Amniotic stem cell (primary cell): ENCODE measurements around the gene MAML1.
A peak's percentile ranks its signal among the peaks of the same experiment; 100 is the strongest.
"Not testable (repeated sequence)": the region's sequence is repeated elsewhere in the genome, so short reads cannot be mapped to it uniquely, and the experiment has no call there.

Experiments used
- DNase-seq: peaks from one replicate; lab custom pipeline; 2025; lab: John Stamatoyannopoulos, UW

The MAML1 gene

DNA sequence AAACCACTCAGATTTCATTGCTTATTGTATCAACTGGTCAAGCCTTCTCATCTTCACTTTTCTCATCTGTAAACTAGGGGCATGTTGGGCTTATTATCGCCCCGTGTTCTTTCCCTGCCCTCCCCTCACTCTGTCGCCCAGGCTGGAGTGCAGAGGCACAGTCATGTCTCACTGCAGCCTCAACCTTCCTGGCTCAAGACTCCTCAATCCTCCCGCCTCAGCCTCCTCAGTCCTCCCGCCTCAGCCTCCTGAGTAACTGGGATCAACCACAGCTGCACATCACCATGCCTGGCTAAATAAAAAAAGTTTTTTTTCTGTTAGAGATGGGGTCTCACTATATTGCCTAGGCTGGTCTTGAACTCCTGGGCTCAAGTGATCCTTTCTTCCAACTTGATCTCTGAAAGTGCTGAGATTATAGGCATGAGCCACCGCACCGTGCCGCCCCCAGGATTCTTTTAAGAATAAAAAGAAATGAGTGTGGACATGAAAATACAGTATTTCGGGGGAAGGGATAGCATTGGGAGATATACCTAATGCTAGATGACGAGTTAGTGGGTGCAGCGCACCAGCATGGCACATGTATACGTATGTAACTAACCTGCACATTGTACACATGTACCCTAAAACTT is 2.0 kb downstream of the MAML1 start:
- DNase-seq, result no peak

DNA sequence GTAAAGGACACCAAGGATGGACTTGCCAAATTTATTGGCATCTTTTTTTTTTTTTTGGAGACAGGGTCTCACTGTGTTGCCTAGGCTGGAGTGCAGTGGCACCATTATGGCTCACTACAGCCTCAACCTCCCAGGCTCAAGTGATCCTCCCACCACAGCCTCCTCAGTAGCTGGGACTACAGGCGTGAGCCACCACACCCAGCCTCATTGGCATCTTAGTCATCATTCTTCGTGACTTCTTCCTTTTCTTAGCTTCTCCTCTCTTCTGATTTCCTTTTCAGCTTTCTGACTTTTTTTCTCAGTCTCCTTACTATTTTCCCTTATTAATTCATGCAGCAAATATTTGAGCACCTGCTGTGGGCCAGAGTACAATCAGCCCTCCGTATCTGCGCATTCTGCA is 6.1 kb downstream of the MAML1 start:
- DNase-seq, result no peak

DNA sequence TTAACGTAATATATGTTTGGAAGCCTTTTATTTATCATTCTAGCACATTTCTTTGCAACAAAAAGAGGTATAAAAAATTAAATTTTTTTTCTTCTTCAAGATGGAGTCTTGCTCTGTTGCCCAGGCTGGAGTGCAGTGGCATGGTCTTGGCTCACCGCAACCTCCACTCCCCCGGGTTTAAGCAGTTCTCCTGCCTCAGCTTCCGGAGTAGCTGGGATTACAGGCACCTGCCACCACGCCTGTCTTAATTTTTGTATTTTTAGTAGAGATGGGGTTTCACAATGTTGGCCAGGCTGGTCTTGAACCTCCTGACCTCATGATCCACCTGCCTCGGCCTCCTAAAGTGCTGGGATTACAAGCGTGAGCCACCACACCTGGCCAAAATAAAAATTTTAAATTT is 11.5 kb downstream of the MAML1 start:
- not testable (repeated sequence) for DNase-seq

DNA sequence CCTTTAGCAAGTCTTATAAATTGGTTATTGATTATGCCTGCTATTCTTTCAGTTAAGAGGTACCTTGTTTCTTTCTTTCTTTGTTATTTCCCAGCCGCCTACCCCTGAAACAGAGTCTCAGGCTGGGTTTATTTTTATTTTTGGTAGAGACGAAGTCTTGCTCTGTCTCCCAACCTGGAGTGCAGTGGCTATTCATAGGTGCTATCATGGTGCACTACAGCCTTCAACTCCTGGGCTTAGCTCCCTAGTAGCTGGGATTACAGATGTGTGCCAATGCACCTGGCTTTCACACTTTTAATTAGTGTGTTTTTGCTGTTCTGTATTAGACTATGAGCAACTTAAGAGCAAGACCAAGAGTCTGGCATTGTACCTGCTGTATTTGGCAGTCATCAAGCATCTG is 14.2 kb downstream of the MAML1 start:
- DNase-seq, result no peak

DNA sequence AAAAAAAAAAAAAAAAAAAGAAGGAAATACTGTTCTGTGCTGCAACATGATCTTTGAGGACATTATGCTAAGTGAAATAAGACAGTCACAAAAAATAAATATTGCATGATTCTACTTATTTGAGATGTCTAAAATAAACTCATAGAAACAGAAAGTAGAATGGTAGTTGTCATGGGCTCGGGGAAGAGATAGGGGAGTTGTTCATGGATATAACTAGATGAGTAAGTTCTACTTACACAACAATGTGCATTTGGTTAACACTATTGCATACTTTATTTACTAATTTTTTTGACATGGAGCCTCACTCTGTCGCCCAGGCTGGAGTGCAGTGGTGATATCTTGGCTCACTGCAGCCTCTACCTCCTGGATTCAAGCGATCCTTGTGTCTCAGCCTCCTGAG is 15.2 kb downstream of the MAML1 start:
- DNase-seq, result no peak

DNA sequence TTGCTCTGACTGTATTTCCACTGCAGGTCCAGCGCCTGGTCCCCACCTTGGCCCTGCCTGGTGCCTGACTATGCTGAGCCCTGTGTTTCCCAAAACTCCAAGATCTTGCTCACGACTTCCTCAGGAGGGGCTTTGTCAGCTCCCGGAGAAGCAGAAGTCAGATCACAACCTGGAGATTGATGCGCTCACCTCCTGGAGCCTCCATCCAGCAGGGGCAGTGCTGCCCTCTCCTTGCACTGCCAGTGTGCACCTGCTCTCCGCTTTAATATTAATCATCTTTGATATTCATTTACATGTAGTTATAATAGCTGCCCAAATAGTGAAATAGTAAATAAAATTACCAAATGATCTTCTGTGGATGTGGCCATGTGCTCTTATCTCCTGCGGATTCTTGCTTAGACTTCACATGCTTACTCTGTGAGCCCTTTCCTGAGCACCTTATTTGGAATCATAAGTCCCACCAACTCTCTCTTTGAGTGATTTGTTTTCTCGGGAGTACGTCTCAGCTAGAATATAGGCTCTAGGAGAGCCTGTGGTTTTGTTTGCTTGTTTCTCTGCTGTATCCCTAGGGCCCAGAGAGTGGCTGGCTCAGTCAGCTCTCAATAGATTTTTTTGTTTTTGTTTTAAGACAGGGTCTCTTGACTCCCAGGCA is 17.4 kb downstream of the MAML1 start:
- no peak for DNase-seq

DNA sequence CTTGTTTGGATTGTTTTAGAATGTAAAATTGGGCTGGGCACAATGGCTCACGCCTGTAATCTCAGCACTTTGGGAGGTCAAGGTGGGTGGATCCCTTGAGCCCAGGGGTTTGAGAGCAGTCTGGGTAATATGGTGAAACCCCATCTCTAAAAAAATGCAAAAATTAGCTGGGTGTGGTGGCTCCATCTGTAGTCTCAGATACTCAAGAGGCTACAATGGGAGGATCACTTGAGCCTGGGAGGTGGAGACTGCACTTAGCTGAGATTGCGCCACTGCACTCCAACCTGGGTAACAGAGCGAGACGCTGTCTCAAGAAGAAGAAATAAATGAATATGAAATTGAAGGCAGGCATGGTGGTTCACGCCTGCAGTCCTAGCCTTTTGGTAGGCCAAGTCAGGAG is 21.3 kb downstream of the MAML1 start:
- no peak for DNase-seq

DNA sequence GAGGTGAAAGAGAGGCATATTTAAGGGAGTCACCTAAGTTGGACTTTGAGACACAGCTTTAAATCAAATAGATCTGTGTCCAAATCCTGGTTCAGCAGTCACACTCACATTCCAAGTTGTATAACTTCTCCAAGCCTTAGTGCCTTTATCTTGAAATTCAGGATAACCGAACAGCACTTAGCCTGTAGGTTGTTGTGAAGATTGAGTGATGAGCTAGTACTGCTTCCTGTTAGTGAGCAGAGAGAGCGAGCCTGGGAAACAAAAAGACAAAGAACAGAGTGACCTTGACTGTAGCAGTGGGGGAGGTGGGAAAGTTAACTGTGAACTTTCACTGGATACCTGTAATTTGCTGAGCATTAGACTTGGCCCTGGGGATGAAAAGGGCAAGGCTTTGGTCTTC is 22.4 kb downstream of the MAML1 start:
- DNase-seq, result no peak

DNA sequence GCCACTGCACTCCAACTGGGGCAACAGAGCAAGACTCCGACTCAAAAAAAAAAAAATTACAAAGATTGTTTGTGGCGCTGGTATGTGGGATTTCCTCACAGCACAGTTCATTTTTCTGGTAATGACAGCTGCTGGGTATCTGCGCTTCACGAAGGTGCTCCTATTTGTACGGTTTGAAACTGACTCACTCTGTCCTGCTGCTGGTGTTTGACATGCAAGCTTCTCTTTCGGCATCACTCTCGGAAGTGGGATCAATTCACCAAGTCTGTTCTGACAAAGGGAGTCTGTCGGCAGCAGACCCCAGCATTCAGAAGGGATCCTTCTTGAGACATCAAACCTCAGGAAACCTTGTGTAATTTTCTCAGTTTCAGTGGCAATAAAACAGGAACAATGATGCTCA is 26.3 kb downstream of the MAML1 start:
- no peak for DNase-seq

DNA sequence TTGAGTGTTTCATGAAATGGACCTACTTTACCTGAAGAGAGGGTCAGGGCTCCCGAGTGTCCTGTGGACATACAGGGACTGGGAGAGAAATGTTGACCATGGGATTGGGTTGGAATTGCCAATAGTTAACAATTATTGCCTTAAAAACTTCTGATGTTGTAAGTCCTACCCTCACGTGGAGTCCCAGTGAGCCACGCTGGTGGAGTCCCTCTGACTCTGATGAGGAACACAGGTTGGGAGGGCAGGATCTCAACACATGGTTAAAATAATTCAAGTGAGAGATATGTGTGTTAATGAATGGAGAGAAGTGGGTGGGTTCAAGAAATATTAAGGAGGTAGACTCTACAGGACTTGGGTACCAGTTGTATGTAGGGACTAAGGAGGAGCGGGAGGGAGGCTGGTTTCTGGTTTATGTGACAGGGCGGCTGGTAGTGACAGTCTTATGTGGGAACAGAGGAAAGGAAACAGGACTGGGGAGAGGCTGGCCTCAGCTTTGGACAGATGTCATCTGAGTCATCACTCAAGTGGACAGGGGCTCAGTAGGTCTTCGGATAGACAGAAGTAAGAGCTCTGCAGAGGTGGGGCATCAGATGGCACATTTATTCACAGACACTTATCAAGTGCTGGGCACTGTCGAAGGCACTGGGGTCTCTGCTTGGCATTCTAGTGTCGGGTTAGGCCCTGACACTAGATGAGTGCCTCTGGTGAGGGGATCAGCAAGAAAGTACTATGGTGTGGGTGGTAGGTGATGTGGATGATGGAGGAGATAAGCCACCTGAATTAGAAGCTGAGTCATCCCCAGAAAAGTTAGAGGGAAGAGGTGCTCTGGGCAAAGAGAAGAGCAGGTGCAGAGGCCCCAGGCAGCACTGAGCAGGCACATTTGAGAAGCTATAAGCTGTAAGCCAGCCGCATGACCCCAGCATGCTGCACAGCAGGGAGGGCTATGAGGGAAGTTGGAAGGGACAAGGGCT is 27.2 kb downstream of the MAML1 start:
- no peak for DNase-seq

DNA sequence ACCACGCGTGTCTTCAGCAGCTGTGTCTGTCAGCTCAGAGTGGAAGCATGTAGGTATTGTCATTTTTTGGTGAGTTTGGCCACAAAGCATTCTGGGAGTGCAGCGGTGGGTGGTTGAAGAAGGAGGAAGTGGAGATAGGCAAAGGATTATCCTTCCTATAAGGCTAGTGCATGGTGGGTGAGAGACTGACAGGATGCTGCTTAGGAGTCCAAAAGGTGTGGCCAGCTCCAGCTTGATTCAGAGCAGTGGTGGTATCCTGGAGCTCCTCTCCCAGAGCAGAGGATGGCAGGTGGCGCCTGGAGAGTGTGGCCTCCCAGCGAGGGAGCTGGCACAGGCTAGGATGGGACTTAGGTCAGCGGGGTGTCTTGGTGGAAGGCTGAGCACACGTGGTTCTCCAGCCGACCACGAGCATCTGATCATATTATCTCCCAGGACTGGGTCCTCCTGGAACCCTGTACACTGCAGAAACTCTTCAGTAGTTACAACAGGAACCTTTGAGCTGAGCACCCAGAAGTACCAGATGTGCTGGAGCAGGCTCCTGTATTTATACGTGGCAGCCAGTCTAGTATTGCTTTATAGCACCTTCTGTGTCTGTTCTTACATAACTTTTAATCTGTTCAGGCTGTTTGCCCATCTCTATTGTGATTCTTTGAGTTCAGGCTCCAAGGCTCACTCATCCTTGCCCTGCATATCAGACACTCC is 29.6 kb downstream of the MAML1 start:
- no peak for DNase-seq

DNA sequence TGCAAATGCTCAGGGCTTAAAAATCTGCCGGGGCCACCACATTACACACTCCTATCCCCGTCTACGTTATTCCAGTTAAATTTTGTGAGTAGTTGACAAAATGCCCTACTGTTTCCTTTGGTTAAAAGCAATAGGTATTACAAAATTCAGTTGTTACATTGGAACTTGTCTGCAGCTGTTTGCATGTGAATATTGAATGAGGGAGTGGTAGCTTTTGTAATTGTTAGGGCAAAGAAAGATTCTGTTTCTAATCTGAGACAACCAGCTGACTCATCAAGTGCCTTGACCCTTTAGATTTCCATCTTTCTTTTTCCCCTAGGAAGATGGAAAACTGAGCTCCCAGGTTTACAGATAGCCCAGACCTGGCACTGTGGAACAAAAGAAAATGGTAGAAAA is 30.2 kb downstream of the MAML1 start:
- no peak for DNase-seq

DNA sequence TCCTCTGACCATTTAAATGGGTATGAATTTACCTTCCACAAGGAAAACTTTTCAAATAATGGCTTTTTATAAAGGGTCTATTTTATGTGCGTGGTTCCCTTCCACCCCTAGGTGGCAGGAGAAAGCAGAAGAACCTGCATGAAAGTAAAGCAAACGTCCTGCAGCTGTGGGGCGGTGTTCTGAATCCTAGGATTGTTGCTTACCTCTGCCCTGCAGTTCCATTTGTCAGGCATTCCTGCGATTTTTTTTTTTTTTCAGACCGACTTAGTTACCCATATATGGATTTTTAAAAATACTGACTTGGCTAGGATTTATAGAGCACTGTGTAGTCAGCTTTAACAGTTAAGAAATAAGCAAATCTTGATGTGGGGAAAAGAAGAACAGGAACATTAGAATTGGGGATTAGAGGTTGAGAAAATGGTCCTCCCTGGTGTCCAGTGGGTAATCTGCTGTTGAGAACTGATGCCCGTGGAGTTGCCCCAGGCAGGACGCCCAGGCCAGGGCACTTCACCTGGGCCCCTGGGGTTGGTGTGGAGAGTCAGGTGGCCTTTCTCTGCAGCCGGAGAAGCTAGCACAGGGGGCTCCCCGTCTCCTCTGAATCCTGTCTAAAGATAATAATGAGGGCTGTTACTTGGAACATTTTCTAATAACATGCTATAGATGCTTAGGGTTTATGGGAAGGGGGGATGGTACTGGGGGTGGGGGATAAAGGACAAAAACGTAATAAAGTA is 30.8 kb downstream of the MAML1 start:
- DNase-seq, result peak; percentile 73

DNA sequence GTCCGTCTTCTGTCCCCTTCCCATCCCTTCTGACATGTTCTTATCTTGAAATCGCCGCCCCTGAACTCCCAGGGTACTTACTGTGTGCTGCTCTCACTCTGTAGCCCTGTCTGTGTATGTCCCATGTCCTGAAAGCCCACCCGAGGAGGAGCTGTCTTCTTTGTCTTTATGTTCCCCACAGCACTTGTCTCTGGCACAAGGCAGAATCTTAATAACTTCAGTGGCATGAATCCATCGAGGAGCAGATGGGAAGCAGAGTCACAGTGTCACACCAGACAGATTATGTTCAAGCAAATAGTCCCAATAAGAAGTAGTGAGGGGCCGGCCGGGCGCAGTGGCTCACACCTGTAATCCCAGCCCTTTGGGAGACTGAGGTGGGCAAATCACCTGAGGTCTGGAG is 31.4 kb downstream of the MAML1 start:
- DNase-seq, result no peak

DNA sequence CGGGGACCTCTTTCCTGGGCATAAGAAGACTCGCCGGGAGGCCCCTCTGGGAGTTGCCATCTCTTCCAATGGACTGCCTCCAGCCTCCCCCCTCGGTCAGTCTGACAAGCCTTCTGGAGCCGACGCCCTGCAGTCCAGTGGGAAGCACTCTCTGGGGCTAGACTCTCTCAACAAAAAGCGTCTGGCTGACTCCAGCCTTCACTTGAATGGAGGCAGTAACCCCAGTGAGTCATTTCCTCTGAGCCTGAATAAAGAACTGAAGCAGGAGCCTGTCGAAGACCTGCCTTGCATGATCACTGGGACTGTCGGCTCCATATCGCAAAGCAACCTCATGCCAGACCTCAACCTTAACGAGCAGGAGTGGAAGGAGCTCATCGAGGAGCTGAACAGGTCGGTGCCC is 32.8 kb downstream of the MAML1 start:
- peak; percentile 41 for DNase-seq

DNA sequence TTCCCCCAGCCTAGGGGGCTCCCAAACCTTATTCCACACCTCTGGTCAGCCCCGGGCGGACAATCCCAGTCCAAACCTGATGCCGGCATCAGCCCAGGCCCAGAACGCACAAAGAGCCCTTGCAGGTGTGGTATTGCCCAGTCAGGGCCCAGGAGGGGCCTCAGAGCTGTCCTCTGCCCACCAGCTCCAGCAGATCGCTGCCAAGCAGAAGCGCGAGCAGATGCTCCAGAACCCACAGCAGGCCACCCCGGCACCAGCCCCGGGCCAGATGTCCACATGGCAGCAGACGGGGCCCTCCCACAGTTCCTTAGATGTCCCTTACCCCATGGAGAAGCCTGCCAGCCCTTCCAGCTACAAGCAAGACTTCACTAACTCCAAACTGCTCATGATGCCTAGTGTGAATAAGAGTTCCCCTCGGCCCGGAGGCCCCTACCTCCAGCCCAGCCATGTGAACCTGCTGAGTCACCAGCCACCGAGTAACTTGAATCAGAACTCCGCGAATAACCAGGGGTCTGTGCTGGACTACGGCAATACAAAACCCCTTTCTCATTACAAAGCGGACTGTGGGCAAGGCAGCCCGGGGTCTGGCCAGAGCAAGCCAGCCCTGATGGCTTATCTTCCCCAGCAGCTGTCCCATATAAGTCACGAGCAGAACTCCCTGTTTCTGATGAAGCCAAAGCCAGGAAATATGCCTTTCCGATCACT is 33.6 kb downstream of the MAML1 start:
- no peak for DNase-seq

DNA sequence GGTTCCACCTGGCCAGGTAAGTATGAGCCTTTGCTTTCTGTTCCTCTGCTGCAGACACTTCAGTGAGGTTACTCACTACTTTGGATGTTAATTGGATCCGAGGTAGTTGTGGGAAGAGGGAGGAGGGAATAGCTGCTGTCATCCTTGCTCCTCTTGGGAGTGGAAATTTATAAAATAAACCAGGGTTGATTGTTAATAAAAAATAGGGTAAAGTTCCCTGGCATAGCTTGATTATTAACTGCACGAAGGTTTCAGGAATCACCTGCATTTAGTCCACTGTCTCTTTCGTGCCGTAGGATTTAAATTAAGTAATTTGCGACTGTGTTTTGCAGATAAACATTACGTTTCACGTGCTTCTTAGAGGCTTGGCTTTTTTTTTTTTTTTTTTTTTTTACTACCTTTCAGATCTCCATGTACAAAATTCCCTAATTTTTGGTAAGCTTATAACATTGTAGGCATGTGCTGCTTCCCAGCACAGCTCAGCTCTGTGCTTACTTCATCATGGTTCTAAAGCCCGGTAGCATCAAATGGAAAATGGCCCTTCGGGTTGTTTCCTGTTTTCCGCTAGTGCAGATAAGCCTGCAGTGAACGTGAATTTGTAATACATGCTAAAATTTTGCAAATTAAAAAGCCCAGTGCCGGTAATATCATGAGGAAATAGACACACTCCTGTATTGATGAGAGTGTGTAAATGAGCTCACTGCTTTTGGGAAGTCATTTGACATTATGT is 34.3 kb downstream of the MAML1 start:
- no peak for DNase-seq

DNA sequence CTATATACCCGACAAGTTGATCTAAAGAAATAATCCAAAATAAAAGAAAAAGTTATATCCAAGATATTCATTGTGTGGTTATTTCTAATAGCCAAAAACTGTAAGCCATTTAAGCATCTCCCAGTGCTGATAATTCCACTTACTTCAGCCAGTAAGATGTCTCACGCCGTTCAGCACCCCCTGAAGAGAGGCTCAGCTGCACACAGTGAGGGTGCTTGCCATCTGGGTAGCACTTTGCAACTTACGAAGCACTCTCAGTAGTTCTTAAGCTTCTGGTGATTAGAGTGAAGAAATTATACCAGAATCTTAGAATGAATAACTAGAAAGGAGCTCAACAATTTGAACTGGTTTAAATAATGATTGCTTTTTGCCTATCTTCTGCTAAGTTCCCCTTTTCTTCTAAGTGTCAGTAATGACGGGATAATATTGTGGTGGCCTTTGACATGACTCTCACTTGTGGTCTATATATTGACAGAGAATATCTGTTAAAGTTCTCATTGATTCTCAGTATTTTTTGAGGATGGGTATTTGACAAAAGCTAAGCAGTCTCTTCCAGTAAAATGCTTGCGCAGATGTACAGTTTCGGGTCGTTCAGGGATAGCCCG is 35.0 kb downstream of the MAML1 start:
- no peak for DNase-seq

DNA sequence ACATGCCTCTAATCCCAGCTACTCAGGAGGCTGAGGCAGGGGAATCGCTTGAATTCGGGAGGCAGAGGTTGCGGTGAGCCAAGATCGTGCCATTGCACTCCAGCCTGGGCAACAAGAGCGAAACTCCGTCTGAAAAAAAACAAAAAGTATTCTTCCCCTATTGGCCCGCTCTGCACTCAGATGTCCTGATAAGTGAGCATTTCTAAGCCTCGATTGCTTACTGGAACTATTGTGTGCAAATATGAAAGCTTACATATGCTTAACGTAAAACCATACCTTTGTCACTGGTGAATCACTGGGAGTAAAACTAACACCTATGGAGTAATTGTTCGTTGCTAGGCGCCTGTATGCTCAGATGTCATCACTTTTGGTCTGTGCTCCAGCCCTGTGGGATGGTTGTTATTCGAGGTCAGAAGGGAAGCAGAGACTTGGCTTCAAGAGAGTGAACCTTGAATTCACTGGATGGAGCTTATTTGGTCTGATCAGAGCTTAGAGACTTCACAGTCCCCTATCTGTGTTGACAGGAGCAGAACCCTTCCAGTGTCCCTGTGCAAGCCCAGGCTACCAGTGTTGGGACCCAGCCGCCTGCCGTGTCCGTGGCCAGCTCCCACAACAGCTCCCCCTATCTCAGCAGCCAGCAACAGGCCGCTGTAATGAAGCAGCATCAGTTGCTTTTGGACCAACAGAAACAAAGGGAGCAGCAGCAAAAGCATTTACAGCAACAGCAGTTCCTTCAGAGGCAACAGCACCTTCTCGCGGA is 35.9 kb downstream of the MAML1 start:
- no peak for DNase-seq
